SU-DHL-6 (cell line): ENCODE measurements around the gene ZNF688.

Experiments used
- EZH2phosphoT487 ChIP-seq: fragments of 200-600 bp; sonication (generic), shearing (Covaris generic); conservative IDR thresholded peaks from 2 replicates; pipeline ENCODE4 v1.6.1; 2018; ENCODE audit warnings: mild to moderate bottlenecking, antibody characterized with exemption, low read length, moderate library complexity, mixed read lengths
- TF ChIP-seq, protein P1 (sequence below): fragments of 200-600 bp; sonication (generic); IDR thresholded peaks from one replicate; pipeline ENCODE4 v1.5.1; 2017; ENCODE audit warnings: antibody characterized with exemption, mild to moderate bottlenecking, low read length, moderate library complexity; ENCODE audit not compliant: insufficient read depth, poor library complexity, severe bottlenecking

DNA sequence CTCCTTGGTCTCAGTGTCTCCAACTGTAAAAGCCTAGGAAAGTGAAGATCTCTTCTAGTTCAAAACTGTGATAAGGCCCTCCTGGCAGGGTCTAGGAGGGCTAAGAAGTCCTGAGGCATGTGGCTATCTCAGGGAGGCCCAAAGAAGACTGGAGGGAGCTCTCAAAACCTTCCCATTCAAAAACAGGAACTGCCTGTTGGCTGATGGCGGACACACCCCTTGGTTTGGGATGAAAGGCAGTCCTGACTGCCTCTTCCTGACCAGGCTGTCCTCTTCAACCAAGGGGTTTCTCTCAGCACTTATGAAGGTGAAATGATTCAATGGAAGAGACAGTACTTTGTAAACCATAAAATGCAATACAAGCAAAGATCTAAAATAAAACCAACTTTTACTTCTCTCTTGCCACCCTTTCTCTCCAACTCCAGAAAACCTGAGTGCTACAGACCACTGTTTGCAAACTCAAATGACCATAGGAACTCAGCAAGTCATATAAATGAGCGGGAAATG, 18.1 kb downstream of the ZNF688 start:
- TF ChIP-seq, protein P1, sequence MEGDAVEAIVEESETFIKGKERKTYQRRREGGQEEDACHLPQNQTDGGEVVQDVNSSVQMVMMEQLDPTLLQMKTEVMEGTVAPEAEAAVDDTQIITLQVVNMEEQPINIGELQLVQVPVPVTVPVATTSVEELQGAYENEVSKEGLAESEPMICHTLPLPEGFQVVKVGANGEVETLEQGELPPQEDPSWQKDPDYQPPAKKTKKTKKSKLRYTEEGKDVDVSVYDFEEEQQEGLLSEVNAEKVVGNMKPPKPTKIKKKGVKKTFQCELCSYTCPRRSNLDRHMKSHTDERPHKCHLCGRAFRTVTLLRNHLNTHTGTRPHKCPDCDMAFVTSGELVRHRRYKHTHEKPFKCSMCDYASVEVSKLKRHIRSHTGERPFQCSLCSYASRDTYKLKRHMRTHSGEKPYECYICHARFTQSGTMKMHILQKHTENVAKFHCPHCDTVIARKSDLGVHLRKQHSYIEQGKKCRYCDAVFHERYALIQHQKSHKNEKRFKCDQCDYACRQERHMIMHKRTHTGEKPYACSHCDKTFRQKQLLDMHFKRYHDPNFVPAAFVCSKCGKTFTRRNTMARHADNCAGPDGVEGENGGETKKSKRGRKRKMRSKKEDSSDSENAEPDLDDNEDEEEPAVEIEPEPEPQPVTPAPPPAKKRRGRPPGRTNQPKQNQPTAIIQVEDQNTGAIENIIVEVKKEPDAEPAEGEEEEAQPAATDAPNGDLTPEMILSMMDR, result no peak
- TF ChIP-seq EZH2phosphoT487, result no peak
